SW480 (cell line): ENCODE measurements around the gene CHRNE.
A peak's percentile ranks its signal among the peaks of the same experiment; 100 is the strongest.

Experiments
- DNase-seq: peaks from one replicate; pipeline ENCODE4 v3.0.0-alpha.2; 2016; ENCODE audit warnings: low spot score

The CHRNE gene

GRCh38 chr17:4903051-4903818 is at the start of gene CHRNE:
Gene CHRNE (minus strand): TSS chr17:4903098. CDS start chr17:4903063, 35 bp downstream.
- DNase-seq: peak; percentile 92

- DNase-seq: no peak
These were observed 48.6 kb upstream of the CHRNE start for GRCh38 chr17:4951486-4951885.

DNA sequence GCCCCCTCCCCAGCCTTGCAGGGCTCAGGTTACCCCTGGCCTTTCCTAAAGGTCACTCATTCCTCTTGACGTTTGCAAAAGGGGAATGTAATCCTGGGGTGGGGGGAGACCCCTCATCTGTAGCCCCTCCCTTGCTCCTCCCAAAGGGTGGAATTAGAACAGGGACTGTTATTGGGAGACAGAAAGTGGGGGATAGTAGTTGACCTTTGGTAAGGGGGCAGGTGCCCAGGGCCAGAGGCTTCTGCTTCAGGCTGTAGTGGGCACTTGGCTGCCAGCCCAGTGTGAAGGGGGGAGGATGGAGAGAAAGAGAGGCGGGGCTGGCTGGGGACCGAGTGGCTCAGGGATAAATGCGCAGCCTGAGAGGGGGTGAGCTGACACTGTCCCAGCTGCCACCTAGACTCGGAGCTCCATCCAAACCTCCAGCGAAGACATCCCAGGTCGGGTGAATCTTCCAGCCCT is 47.9 kb upstream of the CHRNE start, which contains the start of gene ENO3:
TSS of gene ENO3 (plus strand) at position 374 of the 459 bp plus-strand sequence. CDS start 711 bp downstream, outside the sequence.
- no peak for DNase-seq

DNA sequence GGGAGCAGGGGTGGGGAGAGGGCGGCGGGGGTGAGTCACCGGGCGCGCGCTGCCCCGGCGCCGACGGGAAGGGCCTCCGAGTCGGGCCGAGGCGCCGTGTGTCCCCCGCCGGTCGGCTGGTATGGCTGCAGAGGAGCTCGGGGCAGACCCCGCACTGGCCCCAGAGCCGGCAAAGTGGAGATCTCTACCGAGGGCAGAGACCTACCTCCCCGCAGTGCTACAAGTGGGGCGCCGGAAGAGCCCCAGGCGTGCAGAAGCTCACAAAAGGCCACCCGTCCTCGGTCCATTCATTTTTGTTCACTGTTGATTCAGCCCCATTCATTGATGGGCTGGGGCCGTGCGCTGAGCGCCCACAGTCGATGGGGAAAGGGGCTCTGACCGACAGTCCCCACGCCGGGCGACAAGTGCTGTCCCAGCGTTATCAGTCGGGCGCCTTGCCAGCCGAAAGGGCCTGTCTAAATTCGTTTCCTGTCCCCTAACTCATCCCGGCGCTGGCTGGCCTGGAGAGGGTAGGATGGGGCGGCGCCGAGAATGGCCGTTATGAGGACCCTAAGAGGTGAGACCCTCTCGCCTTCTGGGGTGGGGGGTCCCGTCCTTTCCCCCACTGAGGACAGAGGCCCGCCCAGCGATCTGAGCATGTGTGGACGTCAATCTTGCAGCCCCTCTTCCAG is 47.3 kb upstream of the CHRNE start:
- no peak for DNase-seq

GRCh38 chr17:4949321-4950074 is 46.6 kb upstream of the CHRNE start:
- peak; percentile 81 for DNase-seq

- peak; percentile 89 for DNase-seq
These were observed 46.0 kb upstream of the CHRNE start for GRCh38 chr17:4948931-4949320.

DNA sequence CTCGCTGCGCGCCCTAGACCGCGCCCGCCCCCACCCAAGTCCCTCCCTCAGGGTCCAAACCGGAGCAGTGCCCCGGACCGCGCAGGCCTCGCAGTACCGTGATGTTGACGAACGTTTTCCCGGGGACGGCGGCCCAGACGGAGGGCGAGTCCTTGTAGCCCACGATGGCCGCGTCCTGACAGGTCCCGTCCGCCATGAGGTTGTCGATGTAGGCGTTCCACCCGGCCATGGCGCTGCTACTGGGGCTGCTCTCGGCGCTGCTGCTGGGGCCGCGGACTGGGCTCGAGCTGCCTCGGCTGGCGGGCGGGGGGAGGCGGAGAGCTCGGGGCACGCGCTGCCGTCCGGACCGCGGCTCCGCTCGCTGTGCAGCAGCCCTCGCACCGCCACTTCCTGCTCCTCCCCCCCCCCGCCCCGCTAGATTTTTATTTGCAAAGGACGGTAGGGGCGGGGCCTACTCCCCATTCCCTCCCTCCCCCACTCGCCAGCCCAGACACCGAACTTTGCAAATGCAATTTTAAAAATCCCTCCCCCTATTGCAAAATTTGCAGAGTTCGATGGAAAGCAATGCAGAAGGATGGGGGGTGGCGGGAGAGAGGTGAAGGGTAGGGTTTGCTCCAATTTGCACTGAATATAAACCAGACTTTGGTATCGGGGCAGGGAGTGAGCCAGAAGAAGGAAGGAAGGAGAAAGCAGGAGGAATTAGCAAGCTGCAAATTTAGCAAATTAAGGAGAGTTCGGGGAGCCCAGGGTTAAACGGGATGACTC is 45.5 kb upstream of the CHRNE start, which contains the start of gene PFN1:
TSS of gene PFN1 (minus strand) at position 365 of the 765 bp plus-strand sequence. CDS start at position 229, 136 bp downstream.
- peak; percentile 89 for DNase-seq

- DNase-seq: peak; percentile 42
These were observed 44.7 kb upstream of the CHRNE start for GRCh38 chr17:4947411-4948165.

DNA sequence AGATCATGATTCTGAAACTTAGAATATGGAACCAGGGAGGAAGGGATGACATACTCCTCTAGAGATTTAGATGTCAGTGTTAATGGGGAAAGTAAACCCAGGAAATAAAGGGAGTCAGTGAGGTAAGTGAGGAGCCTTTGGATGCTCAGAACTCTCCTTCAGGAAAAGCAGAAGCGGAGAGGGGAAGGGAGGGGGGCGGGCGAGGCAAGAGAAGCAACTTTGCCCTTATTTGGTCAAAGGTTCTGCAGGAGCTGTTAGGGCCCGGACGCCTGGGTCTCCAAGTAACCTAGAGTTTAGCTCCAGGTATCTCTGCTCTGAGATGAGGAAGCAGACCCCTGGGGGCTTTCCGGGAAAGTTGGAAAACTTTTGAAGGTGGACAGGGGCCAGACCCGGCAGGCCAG is 44.1 kb upstream of the CHRNE start:
- no peak for DNase-seq

DNA sequence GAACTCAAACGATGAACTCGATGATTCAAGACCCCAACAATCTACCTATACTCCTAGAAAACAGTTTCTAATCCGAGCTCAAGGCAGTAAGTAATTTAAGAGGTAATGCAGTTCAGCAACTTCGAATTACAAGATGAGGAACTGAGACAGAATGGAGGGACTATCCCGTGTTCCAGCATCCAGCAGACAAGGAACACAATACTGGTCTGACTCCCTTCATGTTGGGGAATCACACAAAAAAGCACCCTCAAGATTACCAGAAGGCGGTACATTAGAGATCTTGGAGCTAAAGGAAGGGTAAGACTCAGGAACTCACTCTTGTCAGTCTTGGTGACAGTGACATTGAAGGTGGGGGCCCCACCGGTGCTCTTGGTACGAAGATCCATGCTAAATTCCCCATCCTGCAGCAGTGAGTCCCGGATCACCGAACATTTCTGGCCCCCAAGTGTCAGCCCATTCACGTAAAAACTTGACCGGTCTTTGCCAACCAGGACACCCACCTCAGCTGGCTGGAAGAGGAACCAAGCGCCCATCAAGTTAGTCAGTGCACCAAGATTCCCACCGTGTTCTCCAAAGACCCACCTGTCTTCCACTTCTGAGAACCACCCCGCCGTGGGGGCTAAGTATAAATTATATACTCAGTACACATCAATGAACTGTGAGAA is 43.5 kb upstream of the CHRNE start:
- no peak for DNase-seq

DNA sequence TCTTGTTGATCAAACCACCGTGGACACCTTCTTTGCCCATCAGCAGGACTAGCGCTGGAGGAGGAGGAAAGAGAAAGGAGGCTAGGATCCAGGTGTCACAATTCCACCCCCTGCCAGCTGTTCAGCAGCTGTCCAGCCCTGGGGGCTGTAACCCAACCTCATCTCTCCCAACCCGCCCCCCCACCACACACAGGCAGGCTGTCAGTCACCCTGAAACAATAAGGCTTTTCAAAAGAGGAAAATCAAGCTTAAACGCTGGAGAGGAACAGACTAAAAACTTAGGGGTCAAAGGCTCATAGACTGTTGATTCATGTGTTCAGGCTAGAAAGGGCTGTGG is 43.0 kb upstream of the CHRNE start:
- no peak for DNase-seq

DNA sequence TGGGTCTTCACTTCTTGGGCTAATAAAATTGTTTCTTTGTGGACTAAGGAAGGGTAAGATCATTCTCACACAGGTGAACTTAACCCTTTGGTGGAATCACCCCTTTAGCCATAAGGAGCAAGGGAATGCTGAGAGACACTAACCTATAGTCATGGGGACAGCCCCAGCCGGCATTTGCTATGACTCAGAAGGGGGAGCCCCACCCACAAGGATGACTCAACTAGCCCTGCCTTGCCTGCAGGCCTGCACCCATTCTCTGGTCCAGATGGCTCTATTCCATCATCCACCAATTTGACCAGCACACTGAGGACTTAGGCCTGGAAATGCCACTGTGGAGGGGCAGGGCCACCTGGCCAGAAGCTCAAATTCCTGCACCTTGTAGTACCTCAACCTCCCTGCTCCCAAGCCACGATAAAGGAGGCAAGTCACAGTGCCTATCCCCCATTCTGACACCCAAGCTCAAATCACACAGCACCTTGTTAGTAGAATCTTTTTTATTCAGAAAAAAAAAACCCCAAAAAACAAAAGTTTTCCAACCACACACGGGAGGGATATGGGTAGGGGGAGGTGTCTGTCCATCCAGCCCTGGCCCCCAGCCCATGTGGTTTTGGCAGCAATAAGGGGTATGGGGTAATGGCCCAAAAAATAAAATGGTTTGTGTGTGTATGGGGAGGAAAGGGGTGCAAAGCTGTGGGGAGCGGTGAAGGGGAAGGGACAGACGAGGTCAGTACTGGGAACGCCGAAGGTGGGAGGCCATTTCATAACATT is 42.5 kb upstream of the CHRNE start:
- peak; percentile 91 for DNase-seq

DNA sequence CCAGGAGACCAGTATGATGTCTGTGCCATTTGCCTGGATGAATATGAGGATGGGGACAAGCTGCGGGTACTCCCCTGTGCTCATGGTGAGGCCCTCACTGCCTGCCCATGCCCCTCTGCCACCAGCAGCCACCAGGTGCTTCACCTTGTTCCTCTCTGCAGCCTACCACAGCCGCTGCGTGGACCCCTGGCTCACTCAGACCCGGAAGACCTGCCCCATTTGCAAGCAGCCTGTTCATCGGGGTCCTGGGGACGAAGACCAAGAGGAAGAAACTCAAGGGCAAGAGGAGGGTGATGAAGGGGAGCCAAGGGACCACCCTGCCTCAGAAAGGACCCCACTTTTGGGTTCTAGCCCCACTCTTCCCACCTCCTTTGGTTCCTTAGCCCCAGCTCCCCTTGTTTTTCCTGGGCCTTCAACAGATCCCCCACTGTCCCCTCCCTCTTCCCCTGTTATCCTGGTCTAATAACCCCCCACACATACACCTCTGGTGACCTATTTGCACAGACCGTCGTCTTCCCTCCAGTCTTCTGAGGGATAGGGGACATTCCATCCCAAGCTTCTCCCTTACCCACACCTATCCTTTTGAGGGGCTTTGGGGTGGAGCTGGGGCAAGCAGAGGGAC is 41.8 kb upstream of the CHRNE start:
- no peak for DNase-seq

- DNase-seq: no peak
These were observed 41.3 kb upstream of the CHRNE start for GRCh38 chr17:4944163-4944553.

- no peak for DNase-seq
These were observed 40.0 kb upstream of the CHRNE start for GRCh38 chr17:4942760-4943508.

GRCh38 chr17:4941319-4941610 is 38.4 kb upstream of the CHRNE start:
- DNase-seq: no peak

GRCh38 chr17:4940555-4941318 is 37.8 kb upstream of the CHRNE start:
- DNase-seq: peak; percentile 93
